Measurements from ENCODE around the gene PLEKHG5.

Gene PLEKHG5

GRCh38 chr1:6477039-6477820 is 14.2 kb downstream of the PLEKHG5 start:
- DNase-seq (ENCODE audit: low read depth in 2 of 2): no peak

GRCh38 chr1:6476483-6476882 is 15.0 kb downstream of the PLEKHG5 start:
- DNase-seq (ENCODE audit: low read depth in 2 of 2): no peak

DNA sequence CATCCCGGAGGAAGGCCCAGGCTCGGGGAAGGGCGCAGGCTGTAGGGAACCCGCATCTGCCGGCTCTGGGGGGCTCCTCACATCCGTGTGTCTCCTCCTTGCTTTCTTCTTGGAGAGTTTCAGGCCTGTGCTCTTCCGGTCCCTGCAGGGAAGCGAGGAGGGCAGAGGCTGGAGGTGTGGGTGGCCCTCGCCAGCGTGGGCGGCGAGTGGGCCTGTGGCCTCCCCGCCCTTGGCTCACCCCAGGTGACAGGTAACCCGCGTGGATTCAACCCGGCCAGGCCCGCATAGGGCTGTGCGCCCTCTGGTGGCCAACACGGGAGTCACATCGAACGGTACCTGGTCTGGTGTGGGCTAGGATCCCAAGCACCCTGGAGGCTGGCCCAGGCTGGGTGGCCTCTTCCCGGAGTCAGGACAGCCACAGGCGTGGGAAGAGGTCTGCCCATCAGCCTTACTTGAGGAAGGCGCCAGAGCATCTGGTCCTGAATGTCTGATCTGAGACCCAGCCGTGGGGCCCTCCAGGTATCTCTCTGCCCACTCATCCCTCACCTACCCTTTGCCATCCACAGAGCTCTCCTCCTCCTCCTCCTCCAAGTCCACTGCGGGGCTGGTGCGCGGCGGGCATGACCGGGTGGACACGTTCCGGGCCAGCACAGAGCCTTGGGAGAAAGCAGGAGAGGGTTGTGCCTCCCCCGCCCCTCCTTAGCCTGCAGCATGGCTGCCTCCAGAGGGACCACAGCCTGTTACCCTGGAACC is 15.9 kb downstream of the PLEKHG5 start:
- peak; percentile 73 to 81 for DNase-seq (ENCODE audit: low read depth in 2 of 2)

- no peak for DNase-seq (ENCODE audit: low read depth in 2 of 2)
Measured at GRCh38 chr1:6474815-6475282, 16.6 kb downstream of the PLEKHG5 start.

DNA sequence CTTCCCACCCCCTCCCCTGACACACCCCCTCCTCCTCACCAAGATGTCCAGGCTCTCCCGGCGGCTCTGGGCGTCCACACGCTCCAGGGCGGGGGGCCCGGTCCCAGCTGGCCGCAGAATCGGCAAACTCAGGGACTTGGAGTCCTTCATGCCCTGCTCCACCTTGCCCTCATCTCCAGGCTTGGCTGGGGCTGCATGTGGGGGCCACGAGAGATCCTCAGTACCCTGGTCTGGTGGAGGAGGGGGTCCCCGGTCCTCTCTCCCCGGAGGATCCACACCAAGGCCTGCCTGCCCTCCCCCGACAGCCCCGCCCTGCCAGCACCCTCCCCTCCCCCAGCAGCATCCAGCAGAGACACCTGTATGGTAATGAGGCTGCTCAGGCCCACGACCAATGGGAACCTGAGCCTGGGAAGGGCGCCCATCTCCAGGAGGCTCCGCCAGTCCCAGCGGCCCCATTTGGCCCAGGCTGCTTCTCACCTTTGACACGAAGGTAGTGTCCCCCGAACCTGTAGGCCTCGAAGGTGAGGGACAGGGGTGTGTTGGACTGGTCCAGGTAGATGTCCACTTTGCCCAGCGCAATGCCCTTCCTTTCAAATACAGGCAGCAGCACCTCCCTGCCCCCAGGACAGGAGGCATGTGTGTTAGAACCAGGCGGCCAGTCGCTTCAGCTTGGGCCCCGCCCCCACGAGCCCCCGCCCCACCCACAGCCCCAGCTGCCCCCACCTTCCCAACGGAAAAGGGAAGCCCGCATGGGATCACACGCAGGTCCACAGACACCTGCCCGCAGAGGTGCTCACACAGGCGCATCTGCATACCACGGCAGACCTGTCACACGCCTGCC is 17.3 kb downstream of the PLEKHG5 start:
- DNase-seq (ENCODE audit: low read depth in 2 of 2): no peak

DNA sequence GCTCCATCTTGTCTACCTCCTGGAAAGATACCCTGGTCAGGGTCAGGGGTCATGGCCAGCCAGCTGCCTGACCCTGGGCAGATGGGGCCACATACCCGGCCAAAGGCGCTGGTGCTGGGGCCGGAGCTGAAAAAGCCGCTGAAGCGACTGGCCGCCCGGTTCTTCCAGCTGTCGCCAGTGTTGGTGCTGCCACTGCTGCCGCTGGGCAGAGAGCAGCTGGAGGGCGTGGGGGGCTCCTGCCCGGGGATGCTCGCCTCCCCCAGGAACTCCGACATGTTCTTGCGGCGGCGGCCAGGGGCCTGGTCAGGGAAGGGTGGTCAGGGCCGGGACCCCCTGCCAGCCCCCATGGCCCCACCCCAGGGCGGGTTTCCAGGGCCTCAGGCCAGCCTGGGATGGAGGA is 18.3 kb downstream of the PLEKHG5 start:
- no peak for DNase-seq (ENCODE audit: low read depth in 2 of 2)

DNA sequence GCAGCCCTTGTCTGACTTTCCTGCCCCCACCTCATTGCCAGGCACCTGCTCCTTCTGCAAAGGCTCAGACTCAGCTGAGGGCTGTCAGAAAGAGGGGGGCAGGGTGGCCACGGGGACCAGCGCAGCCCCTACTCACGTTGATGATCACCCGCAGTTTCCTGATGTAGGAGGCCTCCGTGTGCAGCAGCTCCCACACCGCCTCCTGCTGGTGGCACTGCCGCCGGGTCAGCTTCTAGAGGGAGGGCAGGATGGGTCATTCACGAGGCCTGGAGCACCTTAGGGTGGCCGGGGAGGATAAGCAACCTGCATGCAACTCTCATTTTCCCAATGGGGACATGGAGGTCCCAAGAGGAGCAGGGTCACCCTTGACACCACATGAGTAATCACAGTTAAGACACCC is 19.1 kb downstream of the PLEKHG5 start:
- DNase-seq (ENCODE audit: low read depth in 2 of 2): no peak

- DNase-seq (ENCODE audit: low read depth in 2 of 2): no peak
Measured at GRCh38 chr1:6471970-6472368, 19.5 kb downstream of the PLEKHG5 start.

- no peak for DNase-seq (ENCODE audit: low read depth in 2 of 2)
Measured at GRCh38 chr1:6471086-6471969, 20.1 kb downstream of the PLEKHG5 start.

- no peak for DNase-seq (ENCODE audit: low read depth in 2 of 2)
Measured at GRCh38 chr1:6470132-6471085, 21.1 kb downstream of the PLEKHG5 start.

- no peak for DNase-seq (ENCODE audit: low read depth in 2 of 2)
Measured at GRCh38 chr1:6468729-6469461, 22.6 kb downstream of the PLEKHG5 start.

DNA sequence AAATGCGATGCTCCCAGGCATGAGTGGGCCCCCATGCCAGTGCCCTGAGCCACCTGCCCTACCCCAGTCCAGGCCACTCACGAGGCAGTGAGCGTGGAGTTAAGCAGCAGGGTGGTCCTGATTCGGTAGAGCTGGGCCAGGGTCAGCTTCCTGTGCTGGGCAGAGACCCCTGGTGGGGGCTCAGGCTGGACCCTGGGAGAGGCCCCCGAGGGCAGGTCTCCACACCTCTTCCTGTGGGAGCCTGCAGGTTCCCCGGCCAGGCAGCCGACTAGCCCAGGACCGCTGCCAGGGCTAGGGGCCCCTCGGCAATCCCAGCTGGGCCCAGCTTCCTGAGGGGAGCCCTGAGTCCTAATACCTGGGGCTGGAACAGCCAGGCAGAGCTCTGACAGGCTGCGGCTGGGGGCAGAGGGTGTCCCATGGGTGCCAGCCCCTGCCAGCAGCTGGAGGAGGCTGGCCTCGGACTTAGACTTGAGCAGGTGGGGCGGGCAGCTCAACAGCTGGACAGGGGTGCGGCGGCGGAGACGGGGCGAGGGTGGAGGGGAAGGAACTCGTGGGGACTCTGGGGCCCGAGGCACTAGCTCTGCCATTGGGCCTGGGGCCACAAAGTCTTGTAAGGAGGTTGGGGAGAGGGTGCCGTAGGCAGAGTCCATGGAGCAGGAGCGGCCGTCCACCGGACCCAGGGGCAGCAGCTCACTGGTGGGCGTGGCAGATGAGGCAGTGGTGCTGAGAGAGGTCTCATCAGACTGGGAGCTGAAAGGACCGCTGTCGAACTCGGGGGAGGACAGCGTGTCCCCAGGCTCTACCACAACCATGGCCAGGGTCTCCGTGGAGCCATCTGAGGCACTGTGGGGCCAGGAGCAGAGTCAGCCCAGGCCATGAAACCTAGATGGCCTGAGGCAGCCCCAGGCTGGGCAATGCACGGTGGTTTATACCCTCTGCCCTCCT is 23.5 kb downstream of the PLEKHG5 start:
- DNase-seq (ENCODE audit: low read depth in 2 of 2): no peak

DNA sequence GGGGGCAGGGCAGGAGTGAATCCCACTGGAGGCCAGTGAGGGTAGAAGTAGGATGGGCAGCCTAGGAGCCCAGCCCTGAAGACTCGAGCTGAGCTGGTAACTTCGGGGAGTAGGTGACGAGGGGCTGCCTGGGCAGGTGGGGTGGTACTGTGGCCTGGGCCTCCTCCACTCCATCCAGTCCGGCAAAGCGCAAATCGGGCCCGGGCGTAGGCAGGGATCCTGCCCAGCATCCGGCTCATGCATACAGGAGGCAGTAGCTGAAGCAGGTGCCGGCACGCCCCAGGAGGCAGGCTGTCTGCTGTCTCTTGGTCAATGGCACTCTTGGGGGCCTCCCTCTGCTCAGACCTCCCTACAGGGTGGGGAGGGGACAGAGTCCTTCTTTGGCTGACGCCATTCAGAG is 24.2 kb downstream of the PLEKHG5 start:
- no peak for DNase-seq (ENCODE audit: low read depth in 2 of 2)

GRCh38 chr1:6466751-6467150 is 24.7 kb downstream of the PLEKHG5 start:
- DNase-seq (ENCODE audit: low read depth in 2 of 2): no peak

- DNase-seq (ENCODE audit: low read depth in 2 of 2): peak in 1 of 2 donors; percentile 68
Measured at GRCh38 chr1:6466023-6466422, 25.4 kb downstream of the PLEKHG5 start, which contains the start of gene TNFRSF25. Gene TNFRSF25, minus strand, starts transcription at chr1:6466173. Its CDS starts 66 bp downstream, at chr1:6466107.

DNA sequence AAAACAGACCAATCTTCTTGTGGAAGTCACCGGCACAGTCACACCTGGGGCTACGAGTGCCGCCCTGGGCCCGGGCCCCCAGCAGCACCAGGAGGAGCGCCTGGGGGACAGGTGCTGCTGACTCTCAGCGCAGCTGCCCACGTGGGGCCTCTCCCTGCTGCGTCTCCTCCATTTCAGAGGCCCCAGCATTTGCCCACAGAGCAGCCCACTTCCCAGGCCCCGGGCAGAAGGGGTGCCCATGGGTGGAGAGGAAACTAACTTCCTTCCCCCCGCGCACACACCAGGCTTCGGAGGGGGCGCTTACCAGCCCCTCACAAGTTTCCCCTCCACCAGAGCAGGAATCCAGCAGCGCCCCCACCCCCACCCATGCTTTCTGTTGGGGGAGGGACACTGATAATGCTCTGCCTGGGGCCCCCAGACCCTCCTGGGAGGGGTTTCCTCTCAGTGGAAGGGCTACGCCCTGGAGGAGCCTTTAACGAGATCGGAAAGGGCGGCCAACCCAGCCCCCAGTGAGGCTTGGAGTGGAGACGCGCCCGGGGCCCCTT is 25.9 kb downstream of the PLEKHG5 start:
- DNase-seq (ENCODE audit: low read depth in 2 of 2): peak in 1 of 2 donors; percentile 45

DNA sequence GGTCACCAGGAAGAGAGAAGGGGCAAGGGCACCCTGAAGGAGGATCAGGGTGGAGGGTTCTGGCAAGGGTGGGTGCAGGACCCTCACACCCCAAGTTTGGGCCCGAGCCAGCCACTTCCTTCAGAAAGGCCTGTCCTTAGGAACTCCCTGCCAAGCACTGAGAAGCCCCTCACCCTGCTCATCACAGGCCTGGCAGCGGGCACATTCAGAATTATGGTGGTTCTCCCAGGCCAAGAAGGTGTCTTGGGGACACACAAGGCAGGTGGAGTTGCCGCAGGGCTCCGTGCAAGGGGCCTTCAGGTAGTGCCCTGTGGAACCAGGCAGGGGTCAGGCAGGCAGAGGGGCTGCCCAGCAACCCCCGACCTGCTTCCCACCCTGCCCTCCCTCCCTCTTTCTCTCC is 26.6 kb downstream of the PLEKHG5 start:
- no peak for DNase-seq (ENCODE audit: low read depth in 2 of 2)

- DNase-seq (ENCODE audit: low read depth in 2 of 2): no peak
Measured at GRCh38 chr1:6464514-6464836, 27.0 kb downstream of the PLEKHG5 start.

Measured in stimulated activated CD4-positive, alpha-beta T cell treated with anti-CD3 and anti-CD28 coated beads, Interleukin-1b, Interleukin-23, amount 100 ng/mL, for 4 hours (primary cell).